ENCODE data around the gene EHD1.

DNA sequence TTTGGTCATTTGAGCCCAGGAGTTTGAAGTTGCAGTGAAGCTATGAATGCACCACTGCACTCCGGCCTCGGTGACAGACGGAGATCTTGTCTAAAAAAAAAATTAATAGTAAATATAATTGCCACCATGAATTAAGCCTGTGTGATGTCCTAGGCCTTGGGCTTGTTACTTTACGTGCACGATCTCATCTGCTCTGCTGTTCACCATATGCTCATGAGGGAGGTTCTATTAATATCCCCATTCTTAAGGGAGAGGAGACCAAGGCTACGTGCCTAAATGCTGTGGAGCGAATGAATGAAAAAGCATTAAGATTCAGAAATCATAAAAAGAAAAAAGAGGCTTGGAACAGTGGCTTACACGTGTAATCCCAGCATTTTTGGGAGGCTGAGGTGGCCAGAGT lies 41.2 kb upstream of the EHD1 start:
- TF ChIP-seq, protein P1, sequence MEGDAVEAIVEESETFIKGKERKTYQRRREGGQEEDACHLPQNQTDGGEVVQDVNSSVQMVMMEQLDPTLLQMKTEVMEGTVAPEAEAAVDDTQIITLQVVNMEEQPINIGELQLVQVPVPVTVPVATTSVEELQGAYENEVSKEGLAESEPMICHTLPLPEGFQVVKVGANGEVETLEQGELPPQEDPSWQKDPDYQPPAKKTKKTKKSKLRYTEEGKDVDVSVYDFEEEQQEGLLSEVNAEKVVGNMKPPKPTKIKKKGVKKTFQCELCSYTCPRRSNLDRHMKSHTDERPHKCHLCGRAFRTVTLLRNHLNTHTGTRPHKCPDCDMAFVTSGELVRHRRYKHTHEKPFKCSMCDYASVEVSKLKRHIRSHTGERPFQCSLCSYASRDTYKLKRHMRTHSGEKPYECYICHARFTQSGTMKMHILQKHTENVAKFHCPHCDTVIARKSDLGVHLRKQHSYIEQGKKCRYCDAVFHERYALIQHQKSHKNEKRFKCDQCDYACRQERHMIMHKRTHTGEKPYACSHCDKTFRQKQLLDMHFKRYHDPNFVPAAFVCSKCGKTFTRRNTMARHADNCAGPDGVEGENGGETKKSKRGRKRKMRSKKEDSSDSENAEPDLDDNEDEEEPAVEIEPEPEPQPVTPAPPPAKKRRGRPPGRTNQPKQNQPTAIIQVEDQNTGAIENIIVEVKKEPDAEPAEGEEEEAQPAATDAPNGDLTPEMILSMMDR (IDR thresholded peaks at IDR 0.05 in 8 of 11, conservative IDR thresholded peaks at IDR 0.05 in 3 of 11): no peak
- TF ChIP-seq POLR2AphosphoS5 (IDR thresholded peaks at IDR 0.05): no peak
